8988T (cell line): ENCODE results near the gene OMP.

ENCODE experiments used
- DNase-seq: peaks from one replicate; pipeline ENCODE4 v3.0.0; 2011

Gene OMP

GRCh38 chr11:77143405-77144020 is 40.9 kb downstream of the OMP start:
- DNase-seq, result no peak

DNA sequence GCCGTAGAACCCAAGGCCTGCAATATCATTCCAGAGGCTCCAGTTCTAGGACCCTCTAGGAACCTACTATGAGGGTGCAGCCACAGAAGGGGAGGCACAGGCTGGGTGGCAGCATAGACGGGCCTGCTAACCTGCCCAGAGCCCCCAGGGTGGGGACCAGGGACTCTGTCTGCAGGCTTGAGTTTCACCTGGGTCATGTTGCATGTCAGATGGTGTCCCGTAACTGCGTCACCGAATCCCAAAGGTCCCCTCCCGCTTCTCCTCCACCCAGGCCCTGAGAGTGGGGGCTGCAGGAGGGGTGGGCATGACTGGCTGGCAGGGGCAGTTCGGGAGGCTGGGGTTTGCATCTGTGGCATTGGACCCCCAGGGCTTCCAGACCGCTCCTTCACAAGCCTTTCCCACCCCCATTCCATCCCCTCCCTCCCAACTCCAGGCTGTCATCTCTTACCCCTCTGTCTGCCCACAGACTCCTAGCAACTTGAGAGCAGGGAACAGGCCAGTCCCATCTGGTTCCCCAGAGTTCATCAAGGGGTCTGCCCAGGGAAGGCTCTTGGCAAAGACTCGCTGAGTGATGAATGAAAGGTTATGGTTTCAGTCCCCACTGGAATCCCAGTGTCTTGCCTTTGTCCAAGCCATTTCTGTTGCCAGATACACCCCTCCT is 41.7 kb downstream of the OMP start:
- DNase-seq, result no peak

GRCh38 chr11:77144857-77145428 is 42.3 kb downstream of the OMP start:
- no peak for DNase-seq

GRCh38 chr11:77146261-77147035 is 43.8 kb downstream of the OMP start:
- no peak for DNase-seq

DNA sequence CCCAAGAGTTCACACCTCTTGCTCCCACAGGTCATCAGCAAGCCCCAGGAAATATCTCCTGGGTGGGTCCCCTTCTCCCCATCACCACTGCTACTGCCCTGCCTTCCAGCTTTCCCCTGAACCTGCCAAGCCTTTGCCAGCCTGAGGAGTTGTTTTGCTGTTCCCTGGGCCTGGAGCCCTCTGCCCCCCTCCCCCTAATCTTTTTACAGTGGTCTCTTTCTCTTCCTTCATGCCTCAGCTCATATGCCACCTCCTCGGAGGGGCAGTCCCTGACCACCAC is 44.3 kb downstream of the OMP start:
- DNase-seq, result no peak

DNA sequence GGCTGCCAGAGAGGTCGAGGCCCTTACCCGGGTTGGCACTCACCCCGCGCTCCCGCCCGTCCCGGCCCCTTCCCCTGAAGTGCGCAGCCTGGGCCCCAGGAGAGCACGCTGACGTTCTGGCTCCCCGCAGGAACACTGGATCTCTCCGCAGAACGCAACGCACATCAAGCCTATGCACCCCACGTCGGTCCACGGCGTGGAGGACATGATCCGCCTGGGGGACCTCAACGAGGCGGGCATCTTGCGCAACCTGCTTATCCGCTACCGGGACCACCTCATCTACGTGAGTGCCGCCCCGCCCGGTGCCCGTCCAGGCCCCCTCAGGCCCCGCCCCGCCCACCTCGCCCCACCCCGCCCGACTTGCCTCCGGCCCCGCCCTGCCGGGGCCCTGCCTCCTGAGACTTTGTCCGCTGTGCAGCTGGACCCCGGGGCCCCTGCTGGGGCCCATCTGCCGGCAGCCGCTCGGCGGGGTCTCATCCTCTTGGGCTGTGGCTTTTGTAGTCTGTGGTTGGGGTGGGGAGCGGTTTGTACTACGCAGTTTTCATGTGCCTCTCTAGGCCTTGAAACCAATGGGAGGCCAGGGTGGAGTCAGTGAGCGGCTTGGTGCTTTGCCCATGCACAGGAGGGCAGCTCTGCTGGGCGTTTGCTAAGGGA is 45.2 kb downstream of the OMP start:
- DNase-seq, result no peak

- no peak for DNase-seq
Observed at GRCh38 chr11:77148963-77149715, 46.5 kb downstream of the OMP start.

- no peak for DNase-seq
Observed at GRCh38 chr11:77149716-77150392, 47.2 kb downstream of the OMP start.

- DNase-seq, result no peak
Observed at GRCh38 chr11:77150836-77151235, 48.2 kb downstream of the OMP start.

- DNase-seq, result no peak
Observed at GRCh38 chr11:77151804-77152509, 49.3 kb downstream of the OMP start.

GRCh38 chr11:77152846-77153245 is 50.2 kb downstream of the OMP start:
- DNase-seq, result no peak
